HEK293 (cell line): ENCODE data around the gene APRT.

Experiments used
- CTCF ChIA-PET: fragments of 350-600 bp; formaldehyde crosslinking; extraction: SDS; loops from one replicate; lab custom pipeline; 2021; ENCODE audit warnings: antibody characterized with exemption; lab: Yijun Ruan, JAX
- POLR2A ChIA-PET: fragments of 300-600 bp; formaldehyde crosslinking; extraction: SDS; loops from one replicate; lab custom pipeline; 2020; ENCODE audit warnings: antibody characterized with exemption, inconsistent platforms; lab: Yijun Ruan, JAX
- H3K27ac ChIP-seq: fragments of 200-500 bp; sonication (Bioruptor generic); 2 replicates; pipeline ENCODE4 v1.5.1; 2014; ENCODE audit warnings: low read depth, low read length, control low read depth, inconsistent platforms; ENCODE audit errors: extremely low read depth
- H3K36me3 ChIP-seq, 2 experiments: fragments of 200-500 bp in 1 of 2; sonication (Bioruptor generic) in 1 of 2; 1 replicate in 1 of 2; 2 replicates in 1 of 2; pipeline ENCODE4 v1.5.1; 2014 to 2017; ENCODE audit warnings: inconsistent platforms in 2 of 2, low read length in 2 of 2; ENCODE audit not compliant: control insufficient read depth in 2 of 2, insufficient read depth in 1 of 2
- H3K4me1 ChIP-seq: fragments of 200-500 bp; sonication (Bioruptor generic); 2 replicates; pipeline ENCODE4 v1.5.1; 2014; ENCODE audit warnings: mild to moderate bottlenecking, low read length, inconsistent platforms; ENCODE audit not compliant: control insufficient read depth, insufficient read depth
- H3K4me3 ChIP-seq: 2 replicates; pipeline ENCODE4 v1.5.1; 2011; ENCODE audit warnings: low read depth, mild to moderate bottlenecking, control low read depth, low read length, moderate library complexity
- H3K9me3 ChIP-seq: fragments of 200-500 bp; sonication (Bioruptor generic); 2 replicates; pipeline ENCODE4 v1.5.1; 2014; ENCODE audit warnings: low read depth, low read length, inconsistent platforms; ENCODE audit not compliant: control insufficient read depth, insufficient read depth
- GLI2 ChIP-seq: fragments of 450-650 bp; formaldehyde crosslinking; IDR thresholded peaks from 2 replicates; pipeline ENCODE4; 2017; ENCODE audit warnings: missing biosample characterization, missing genetic modification characterization, low read depth, borderline replicate concordance
- HOXC10 ChIP-seq: sonication (generic); formaldehyde crosslinking; IDR thresholded peaks from 2 replicates; pipeline ENCODE4 v1.8.1; 2023; ENCODE audit warnings: mild to moderate bottlenecking, missing genetic modification reagents
- HOXD13 ChIP-seq: sonication (generic); formaldehyde crosslinking; IDR thresholded peaks from 2 replicates; pipeline ENCODE4 v1.8.0; 2022; ENCODE audit warnings: missing genetic modification reagents, borderline replicate concordance
- IKZF3 ChIP-seq: fragments of 450-650 bp; IDR thresholded peaks from 2 replicates; pipeline ENCODE4 v1.5.0; 2018; ENCODE audit warnings: missing biosample characterization, mild to moderate bottlenecking, missing genetic modification characterization, moderate library complexity
- KLF8 ChIP-seq: fragments of 450-650 bp; formaldehyde crosslinking; IDR thresholded peaks from 2 replicates; pipeline ENCODE4 v1.5.1; 2016; ENCODE audit warnings: missing biosample characterization, missing genetic modification characterization
- PRDM1 ChIP-seq: fragments of 450-650 bp; formaldehyde crosslinking; IDR thresholded peaks from 2 replicates; pipeline ENCODE4; 2016; ENCODE audit warnings: missing biosample characterization, missing genetic modification characterization
- PRDM4 ChIP-seq: fragments of 450-650 bp; formaldehyde crosslinking; IDR thresholded peaks from 2 replicates; pipeline ENCODE4 v1.5.1; 2017; ENCODE audit warnings: missing biosample characterization, missing genetic modification characterization
- SP7 ChIP-seq: fragments of 450-650 bp; formaldehyde crosslinking; IDR thresholded peaks from 2 replicates; pipeline ENCODE4 v1.5.1; 2016; ENCODE audit warnings: missing biosample characterization, missing genetic modification characterization
- TRIM28 ChIP-seq: IDR thresholded peaks from 2 replicates; pipeline ENCODE4 v1.6.1; 2011; ENCODE audit warnings: low read length, control low read depth, borderline replicate concordance
- ZBTB20 ChIP-seq: fragments of 450-650 bp; formaldehyde crosslinking; IDR thresholded peaks from 2 replicates; pipeline ENCODE4 v1.5.1; 2016; ENCODE audit warnings: missing biosample characterization, missing genetic modification characterization
- ZBTB48 ChIP-seq: fragments of 450-650 bp; formaldehyde crosslinking; IDR thresholded peaks from 2 replicates; pipeline ENCODE4 v1.5.1; 2016; ENCODE audit warnings: missing biosample characterization, missing genetic modification characterization
- ZFP3 ChIP-seq: fragments of 450-650 bp; formaldehyde crosslinking; IDR thresholded peaks from 2 replicates; pipeline ENCODE4 v1.5.1; 2016; ENCODE audit warnings: low read depth, missing biosample characterization, missing genetic modification characterization
- ZNF121 ChIP-seq: fragments of 450-650 bp; formaldehyde crosslinking; IDR thresholded peaks from 2 replicates; pipeline ENCODE4 v1.5.1; 2016; ENCODE audit warnings: missing biosample characterization, missing genetic modification characterization
- ZNF23 ChIP-seq: fragments of 450-650 bp; formaldehyde crosslinking; IDR thresholded peaks from 2 replicates; pipeline ENCODE4 v1.5.1; 2016; ENCODE audit warnings: missing biosample characterization, missing genetic modification characterization, borderline replicate concordance
- ZNF391 ChIP-seq: fragments of 450-650 bp; formaldehyde crosslinking; IDR thresholded peaks from 2 replicates; pipeline ENCODE4 v1.5.1; 2016; ENCODE audit warnings: low read depth, missing biosample characterization, missing genetic modification characterization, borderline replicate concordance
- ZNF416 ChIP-seq: fragments of 450-650 bp; formaldehyde crosslinking; IDR thresholded peaks from 2 replicates; pipeline ENCODE4 v1.5.1; 2016; ENCODE audit warnings: missing biosample characterization, missing genetic modification characterization
- ZNF426 ChIP-seq: fragments of 450-650 bp; formaldehyde crosslinking; IDR thresholded peaks from 2 replicates; pipeline ENCODE4 v1.5.1; 2017; ENCODE audit warnings: missing biosample characterization, missing genetic modification characterization, mild to moderate bottlenecking, inconsistent platforms, moderate library complexity
- ZNF558 ChIP-seq: fragments of 450-650 bp; formaldehyde crosslinking; IDR thresholded peaks from 2 replicates; pipeline ENCODE4 v1.5.1; 2016; ENCODE audit warnings: missing biosample characterization, missing genetic modification characterization
- ZNF561 ChIP-seq: fragments of 450-650 bp; IDR thresholded peaks from 2 replicates; pipeline ENCODE4 v1.5.1; 2018; ENCODE audit warnings: missing biosample characterization, missing genetic modification characterization, borderline replicate concordance
- ZNF610 ChIP-seq: fragments of 450-650 bp; formaldehyde crosslinking; IDR thresholded peaks from 2 replicates; pipeline ENCODE4 v1.5.1; 2016; ENCODE audit warnings: missing biosample characterization, missing genetic modification characterization, borderline replicate concordance
- ZNF701 ChIP-seq: fragments of 450-650 bp; formaldehyde crosslinking; IDR thresholded peaks from 2 replicates; pipeline ENCODE4 v1.5.1; 2016; ENCODE audit warnings: missing biosample characterization, missing genetic modification characterization
- ZNF777 ChIP-seq: fragments of 450-650 bp; formaldehyde crosslinking; IDR thresholded peaks from 2 replicates; pipeline ENCODE4 v1.5.1; 2017; ENCODE audit warnings: missing biosample characterization, missing genetic modification characterization, borderline replicate concordance
- ZNF837 ChIP-seq: fragments of 450-650 bp; formaldehyde crosslinking; IDR thresholded peaks from 2 replicates; pipeline ENCODE4 v1.5.1; 2016; ENCODE audit warnings: missing biosample characterization, missing genetic modification characterization
- TF ChIP-seq, protein P1 (sequence below): fragments of 450-650 bp; formaldehyde crosslinking; conservative IDR thresholded peaks from 2 replicates; pipeline ENCODE4 v1.5.1; 2016; ENCODE audit warnings: low read depth, missing biosample characterization, missing genetic modification characterization
- TF ChIP-seq, protein P2 (sequence below): fragments of 450-650 bp; formaldehyde crosslinking; IDR thresholded peaks from 2 replicates; pipeline ENCODE4 v1.5.1; 2016; ENCODE audit warnings: missing biosample characterization, missing genetic modification characterization

APRT gene

DNA sequence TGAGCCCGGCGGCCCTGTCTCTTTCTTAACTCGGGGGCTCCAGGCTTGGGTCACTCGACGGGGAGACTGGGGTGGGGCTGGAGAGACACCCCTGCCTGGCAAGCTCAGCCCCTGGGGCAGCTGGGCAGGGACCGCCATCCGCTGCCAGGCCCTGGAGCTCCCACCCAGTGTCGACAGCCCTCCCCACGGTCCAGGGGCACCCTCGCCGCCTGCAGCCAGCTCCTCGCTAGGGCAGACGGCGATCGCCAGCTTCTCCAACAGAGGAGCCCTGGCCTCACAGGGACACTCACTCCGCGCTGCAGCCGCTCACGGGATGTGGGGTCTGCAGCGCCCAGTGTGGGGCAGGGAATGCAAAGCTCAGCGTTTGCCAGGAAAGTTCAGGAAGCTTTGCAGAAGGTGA lies 16.0 kb upstream of the APRT start:
- Histone ChIP-seq H3K4me3 (no peak overlapping the region), H3K36me3 (peaks cover 0 to 7% of the 10 kb centered on the region in 2 experiments; a peak in 1 of 3 replicates), H3K27ac (no peak overlapping the region), H3K4me1 (no peaks in the 10 kb centered on the region), H3K9me3 (no peaks in the 10 kb centered on the region)
- POLR2A ChIA-PET = interaction anchor here (1.0 kb wide), 1 partner anchor 9 kb away, joined by 3 read pairs; no protein-coding TSS in a partner anchor
- CTCF ChIA-PET = interaction anchor here (0.5 to 1.1 kb wide), 2 partner anchors 9 to 31 kb away, joined by 3 to 4 read pairs; no protein-coding TSS in a partner anchor
- no peak for TF ChIP-seq ZNF416 (tag by site-specific recombination)
- TF ChIP-seq, protein P1, sequence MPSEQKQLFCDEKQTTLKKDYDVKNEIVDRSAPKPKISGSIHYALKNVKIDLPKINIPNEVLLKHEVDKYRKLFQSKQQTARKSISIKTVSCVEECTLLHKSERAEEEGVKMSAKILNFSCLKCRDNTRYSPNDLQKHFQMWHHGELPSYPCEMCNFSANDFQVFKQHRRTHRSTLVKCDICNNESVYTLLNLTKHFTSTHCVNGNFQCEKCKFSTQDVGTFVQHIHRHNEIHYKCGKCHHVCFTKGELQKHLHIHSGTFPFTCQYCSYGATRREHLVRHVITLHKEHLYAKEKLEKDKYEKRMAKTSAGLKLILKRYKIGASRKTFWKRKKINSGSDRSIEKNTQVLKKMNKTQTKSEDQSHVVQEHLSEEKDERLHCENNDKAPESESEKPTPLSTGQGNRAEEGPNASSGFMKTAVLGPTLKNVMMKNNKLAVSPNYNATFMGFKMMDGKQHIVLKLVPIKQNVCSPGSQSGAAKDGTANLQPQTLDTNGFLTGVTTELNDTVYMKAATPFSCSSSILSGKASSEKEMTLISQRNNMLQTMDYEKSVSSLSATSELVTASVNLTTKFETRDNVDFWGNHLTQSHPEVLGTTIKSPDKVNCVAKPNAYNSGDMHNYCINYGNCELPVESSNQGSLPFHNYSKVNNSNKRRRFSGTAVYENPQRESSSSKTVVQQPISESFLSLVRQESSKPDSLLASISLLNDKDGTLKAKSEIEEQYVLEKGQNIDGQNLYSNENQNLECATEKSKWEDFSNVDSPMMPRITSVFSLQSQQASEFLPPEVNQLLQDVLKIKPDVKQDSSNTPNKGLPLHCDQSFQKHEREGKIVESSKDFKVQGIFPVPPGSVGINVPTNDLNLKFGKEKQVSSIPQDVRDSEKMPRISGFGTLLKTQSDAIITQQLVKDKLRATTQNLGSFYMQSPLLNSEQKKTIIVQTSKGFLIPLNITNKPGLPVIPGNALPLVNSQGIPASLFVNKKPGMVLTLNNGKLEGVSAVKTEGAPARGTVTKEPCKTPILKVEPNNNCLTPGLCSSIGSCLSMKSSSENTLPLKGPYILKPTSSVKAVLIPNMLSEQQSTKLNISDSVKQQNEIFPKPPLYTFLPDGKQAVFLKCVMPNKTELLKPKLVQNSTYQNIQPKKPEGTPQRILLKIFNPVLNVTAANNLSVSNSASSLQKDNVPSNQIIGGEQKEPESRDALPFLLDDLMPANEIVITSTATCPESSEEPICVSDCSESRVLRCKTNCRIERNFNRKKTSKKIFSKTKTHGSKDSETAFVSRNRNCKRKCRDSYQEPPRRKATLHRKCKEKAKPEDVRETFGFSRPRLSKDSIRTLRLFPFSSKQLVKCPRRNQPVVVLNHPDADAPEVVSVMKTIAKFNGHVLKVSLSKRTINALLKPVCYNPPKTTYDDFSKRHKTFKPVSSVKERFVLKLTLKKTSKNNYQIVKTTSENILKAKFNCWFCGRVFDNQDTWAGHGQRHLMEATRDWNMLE (tag by site-specific recombination) = no peak
- TF ChIP-seq ZNF561 (tag by site-specific recombination) = no peak
- TF ChIP-seq ZNF121 = no peak
- no peak for TF ChIP-seq IKZF3 (tag by site-specific recombination)
- no peak for TF ChIP-seq GLI2 (tag by site-specific recombination)
- TF ChIP-seq PRDM1 = no peak
- no peak for TF ChIP-seq SP7
- no peak for TF ChIP-seq ZNF777 (tag by site-specific recombination)
- no peak for TF ChIP-seq ZNF610 (tag by site-specific recombination)
- no peak for TF ChIP-seq HOXC10 (CRISPR knock-in tag)
- no peak for TF ChIP-seq ZNF701 (tag by site-specific recombination)
- TF ChIP-seq ZNF426 = no peak
- no peak for TF ChIP-seq ZFP3 (tag by site-specific recombination)

GRCh38 chr16:88826070-88826840 lies 14.5 kb upstream of the APRT start:
- CTCF ChIA-PET = no interaction called here
- Histone ChIP-seq H3K4me3 (no peak overlapping the region), H3K9me3 (no peaks in the 10 kb centered on the region), H3K4me1 (no peaks in the 10 kb centered on the region), H3K36me3 (peaks cover 0 to 8% of the 10 kb centered on the region in 2 experiments; a peak in 1 of 3 replicates), H3K27ac (no peak overlapping the region)
- POLR2A ChIA-PET = no interaction called here
- TF ChIP-seq, protein P2, sequence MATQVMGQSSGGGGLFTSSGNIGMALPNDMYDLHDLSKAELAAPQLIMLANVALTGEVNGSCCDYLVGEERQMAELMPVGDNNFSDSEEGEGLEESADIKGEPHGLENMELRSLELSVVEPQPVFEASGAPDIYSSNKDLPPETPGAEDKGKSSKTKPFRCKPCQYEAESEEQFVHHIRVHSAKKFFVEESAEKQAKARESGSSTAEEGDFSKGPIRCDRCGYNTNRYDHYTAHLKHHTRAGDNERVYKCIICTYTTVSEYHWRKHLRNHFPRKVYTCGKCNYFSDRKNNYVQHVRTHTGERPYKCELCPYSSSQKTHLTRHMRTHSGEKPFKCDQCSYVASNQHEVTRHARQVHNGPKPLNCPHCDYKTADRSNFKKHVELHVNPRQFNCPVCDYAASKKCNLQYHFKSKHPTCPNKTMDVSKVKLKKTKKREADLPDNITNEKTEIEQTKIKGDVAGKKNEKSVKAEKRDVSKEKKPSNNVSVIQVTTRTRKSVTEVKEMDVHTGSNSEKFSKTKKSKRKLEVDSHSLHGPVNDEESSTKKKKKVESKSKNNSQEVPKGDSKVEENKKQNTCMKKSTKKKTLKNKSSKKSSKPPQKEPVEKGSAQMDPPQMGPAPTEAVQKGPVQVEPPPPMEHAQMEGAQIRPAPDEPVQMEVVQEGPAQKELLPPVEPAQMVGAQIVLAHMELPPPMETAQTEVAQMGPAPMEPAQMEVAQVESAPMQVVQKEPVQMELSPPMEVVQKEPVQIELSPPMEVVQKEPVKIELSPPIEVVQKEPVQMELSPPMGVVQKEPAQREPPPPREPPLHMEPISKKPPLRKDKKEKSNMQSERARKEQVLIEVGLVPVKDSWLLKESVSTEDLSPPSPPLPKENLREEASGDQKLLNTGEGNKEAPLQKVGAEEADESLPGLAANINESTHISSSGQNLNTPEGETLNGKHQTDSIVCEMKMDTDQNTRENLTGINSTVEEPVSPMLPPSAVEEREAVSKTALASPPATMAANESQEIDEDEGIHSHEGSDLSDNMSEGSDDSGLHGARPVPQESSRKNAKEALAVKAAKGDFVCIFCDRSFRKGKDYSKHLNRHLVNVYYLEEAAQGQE = no peak
- TF ChIP-seq HOXD13 (CRISPR knock-in tag) = no peak
- TF ChIP-seq ZBTB48 (tag by site-specific recombination) = no peak
- no peak for TF ChIP-seq PRDM4 (tag by site-specific recombination)
- no peak for TF ChIP-seq KLF8 (tag by site-specific recombination)
- TF ChIP-seq ZNF23 = no peak
- TF ChIP-seq ZNF558 = no peak
- TF ChIP-seq ZNF837 (tag by site-specific recombination) = no peak
- TF ChIP-seq TRIM28 = no peak
- no peak for TF ChIP-seq ZBTB20 (tag by site-specific recombination)
- TF ChIP-seq ZNF391 = no peak
